ENCODE measurements around the gene KRT73.

- no peak for TF ChIP-seq CTCF (conservative IDR thresholded peaks at IDR 0.05 in 1 of 2, IDR thresholded peaks at IDR 0.05 in 1 of 2; ENCODE audit: extremely low read depth in 1 of 2, insufficient read depth in 1 of 2, low read depth in 1 of 2, low read length in 2 of 2)
- TF ChIP-seq EZH2 (IDR thresholded peaks at IDR 0.05; ENCODE audit: borderline replicate concordance, low read length), result no peak
Observed at GRCh38 chr12:52575948-52576347, 42.4 kb downstream of the KRT73 start.
